SK-N-MC (cell line): ENCODE results near the gene KIF19.

Source experiments
- EZH2 ChIP-seq: fragments of 200-600 bp; sonication (generic); IDR thresholded peaks from one replicate; pipeline ENCODE4 v1.6.1; 2017; ENCODE audit warnings: antibody characterized with exemption
- FOXP2 ChIP-seq: optimal IDR thresholded peaks from 2 replicates; pipeline ENCODE3; 2011; ENCODE audit warnings: mild to moderate bottlenecking, moderate library complexity; ENCODE audit not compliant: insufficient read depth; ENCODE audit errors: extremely low read length, control extremely low read depth
- POLR2AphosphoS5 ChIP-seq: IDR thresholded peaks from 2 replicates; pipeline ENCODE4 v1.6.1; 2012; ENCODE audit warnings: mild to moderate bottlenecking, low read depth, low read length, borderline replicate concordance

- TF ChIP-seq EZH2 (no peak), POLR2AphosphoS5 (no peak), FOXP2 (no peak)
Observed at GRCh38 chr17:74307984-74308773, 17.8 kb upstream of the KIF19 start.
